ENCODE data around the gene TMEM164.

GRCh38 chrX:110001740-110002299, 1.1 kb upstream of the TMEM164 start:
- TF ChIP-seq EZH2 (IDR thresholded peaks at IDR 0.05; ENCODE audit: borderline replicate concordance, low read length): no peak
- no peak for TF ChIP-seq CTCF (conservative IDR thresholded peaks at IDR 0.05 in 1 of 2, IDR thresholded peaks at IDR 0.05 in 1 of 2; ENCODE audit: extremely low read depth in 1 of 2, insufficient read depth in 1 of 2, low read depth in 1 of 2, low read length in 2 of 2)

All from mammary epithelial cell (primary cell).